Measurements from ENCODE around the gene ARHGEF7.
"Not testable (repeated sequence)": the region's sequence is repeated elsewhere in the genome, so short reads cannot be mapped to it uniquely, and the experiment has no call there.

Gene ARHGEF7

DNA sequence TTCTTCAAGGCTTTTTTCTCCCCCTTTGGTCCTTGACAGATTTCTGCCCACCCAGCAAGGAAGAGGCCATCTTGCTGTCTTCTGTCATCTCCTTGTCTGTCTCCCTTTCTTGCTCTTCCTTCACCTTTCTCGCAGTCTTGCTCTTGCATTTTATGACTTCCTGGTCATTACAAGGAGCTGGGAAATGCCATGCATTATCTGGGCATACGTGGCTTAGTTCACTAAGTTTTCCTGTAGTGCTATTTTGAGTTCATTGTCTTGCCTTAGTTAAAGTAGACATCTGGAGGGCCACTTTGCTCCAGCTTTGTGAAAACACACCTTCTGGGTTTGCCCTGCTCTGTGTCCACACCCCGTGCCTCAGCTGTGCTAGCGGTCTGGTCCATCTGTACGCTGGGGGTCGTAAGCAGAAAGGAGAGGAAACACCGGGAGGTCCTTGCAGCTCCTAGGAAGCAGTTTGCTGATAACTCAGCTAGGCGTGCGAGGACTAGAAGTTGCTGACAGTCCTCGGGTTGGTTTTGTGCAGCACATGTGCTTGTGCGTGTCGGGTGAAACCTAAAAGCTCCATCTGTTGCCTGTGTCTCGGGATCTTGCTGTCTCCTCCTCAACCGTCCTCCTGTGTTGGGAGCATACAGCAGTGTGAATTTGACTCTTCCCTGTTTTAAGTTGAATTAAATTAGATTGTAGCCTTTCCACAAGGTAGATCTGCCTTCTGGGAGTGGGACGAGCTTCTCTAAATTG, 59.4 kb downstream of the ARHGEF7 start:
- DNase-seq, result no peak

DNA sequence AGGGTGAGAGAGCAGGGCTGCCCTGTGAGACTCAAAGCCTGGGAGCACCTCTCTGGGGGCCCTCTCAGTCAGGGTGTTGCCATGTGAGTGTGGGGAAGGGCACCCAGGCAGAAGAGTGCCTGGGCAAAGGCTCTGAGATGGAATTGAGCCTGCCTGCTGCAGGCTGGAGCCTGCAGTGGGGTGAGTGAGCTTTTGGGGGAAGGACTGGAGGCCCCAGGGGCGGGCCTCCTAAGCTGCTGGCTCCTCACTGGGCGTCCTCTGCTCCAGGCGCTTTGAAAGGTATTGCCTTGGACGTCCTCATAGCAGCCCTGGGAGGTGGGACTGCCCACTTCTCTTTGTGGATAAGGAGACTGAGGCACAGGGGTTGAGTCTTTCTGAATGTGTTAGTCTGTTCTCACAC, 60.3 kb downstream of the ARHGEF7 start:
- DNase-seq, result no peak

DNA sequence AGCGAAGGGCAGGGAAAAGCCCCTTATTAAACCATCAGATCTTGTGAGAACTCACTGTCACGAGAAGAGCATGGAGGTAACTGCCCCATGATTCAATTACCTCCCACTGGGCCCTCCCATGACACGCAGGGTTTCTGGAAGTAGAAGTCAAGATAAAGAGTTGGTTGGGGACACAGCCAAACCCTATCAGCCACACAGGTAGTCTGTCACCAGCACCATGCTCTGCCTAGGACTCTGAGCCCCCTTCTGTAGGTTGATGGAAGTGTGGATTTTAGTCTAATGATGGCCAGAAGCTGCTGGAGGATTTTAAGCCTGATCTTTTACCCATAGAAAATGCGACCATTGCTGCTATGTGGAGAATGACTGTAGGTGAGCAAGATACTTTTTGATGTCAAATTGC, 60.8 kb downstream of the ARHGEF7 start:
- no peak for DNase-seq

DNA sequence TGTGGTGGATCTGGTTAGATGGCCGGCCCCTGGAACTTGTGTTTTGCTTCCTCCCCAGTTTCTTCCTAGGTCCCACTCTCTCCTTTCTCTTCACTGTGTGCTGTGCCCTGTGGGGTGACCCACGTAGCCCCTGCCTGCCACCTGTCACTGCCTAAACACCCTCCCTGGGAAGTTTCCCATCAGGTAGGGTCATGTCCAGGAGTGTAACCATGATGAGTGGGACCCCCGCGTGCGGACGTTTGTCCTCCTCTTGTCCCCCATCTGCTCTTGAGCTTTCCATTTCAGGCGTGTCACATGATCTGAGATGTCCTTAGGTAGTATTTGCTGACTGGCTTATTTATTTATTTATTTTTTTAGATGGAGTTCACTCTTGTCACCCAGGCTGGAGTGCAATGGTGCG, 61.3 kb downstream of the ARHGEF7 start:
- no peak for DNase-seq

DNA sequence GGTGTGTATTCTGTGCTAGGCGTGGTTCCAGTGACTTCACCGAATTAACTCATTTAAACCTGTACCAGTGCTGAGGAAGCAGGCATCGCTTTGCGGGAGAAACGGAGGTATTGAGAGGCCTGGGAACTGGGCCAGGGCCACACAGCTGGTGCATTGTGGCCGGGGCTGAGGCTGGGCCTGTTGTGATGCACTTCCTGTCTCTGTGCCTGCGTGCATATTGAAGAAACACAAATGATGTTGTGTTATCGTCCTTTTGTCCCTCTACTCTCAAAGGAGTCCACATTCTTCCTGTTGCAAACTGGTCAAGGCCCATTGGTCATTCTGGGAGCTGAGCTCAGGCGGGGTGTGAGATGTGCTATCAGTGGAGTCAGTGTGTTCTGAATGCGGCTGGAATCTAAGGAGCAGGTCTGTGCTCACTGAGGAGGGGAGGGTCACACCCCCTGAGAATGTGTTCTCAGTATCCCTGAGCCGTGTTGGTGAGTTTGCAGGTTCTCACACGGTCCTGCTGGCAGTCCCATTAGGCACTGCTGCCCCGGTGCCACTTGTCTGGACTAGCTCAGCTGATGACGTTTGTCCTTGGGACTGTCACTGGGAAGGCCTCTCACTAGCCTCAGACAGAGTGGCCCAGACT, 62.1 kb downstream of the ARHGEF7 start:
- DNase-seq, result peak in 1 of 2 donors; percentile 39

DNA sequence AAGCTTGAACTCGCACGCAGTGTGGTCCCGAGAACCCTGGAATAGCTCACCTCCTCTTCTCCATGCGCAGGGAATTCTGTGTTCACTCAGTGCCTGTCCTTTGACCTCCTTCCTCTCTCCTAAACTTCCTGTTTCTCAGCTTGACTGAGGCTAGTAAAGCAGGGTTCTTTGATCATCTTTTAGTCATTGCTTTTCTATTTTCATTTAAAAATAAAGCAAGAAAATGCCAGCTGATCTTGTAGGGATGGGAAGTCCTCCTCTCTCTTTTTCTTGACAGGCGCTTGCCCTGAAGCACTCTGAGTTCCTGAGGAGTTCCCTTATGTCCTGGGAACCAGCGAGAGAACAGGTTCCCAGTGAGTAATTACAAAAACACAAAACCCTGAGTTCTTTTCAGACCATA, 62.8 kb downstream of the ARHGEF7 start:
- DNase-seq, result no peak

DNA sequence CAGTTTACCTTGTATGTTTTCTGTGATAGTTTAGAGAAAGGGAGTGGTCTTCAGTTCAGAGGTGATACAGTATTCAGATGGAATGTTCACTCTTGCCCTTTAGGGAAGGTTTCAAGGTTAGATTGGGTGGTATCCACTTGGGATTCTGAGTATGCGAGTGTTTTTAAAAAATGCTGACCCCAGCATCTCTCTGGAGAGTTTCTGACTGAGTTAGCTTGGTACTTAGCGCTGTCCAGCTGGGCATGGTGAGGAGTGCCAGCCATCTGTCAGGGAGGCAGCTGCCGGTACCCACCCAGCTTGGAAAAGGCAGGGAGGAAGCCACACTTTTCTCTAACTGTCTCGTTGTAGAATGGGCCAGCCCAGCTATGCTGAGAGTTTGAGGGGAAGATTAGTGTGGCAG, 63.3 kb downstream of the ARHGEF7 start:
- no peak for DNase-seq

DNA sequence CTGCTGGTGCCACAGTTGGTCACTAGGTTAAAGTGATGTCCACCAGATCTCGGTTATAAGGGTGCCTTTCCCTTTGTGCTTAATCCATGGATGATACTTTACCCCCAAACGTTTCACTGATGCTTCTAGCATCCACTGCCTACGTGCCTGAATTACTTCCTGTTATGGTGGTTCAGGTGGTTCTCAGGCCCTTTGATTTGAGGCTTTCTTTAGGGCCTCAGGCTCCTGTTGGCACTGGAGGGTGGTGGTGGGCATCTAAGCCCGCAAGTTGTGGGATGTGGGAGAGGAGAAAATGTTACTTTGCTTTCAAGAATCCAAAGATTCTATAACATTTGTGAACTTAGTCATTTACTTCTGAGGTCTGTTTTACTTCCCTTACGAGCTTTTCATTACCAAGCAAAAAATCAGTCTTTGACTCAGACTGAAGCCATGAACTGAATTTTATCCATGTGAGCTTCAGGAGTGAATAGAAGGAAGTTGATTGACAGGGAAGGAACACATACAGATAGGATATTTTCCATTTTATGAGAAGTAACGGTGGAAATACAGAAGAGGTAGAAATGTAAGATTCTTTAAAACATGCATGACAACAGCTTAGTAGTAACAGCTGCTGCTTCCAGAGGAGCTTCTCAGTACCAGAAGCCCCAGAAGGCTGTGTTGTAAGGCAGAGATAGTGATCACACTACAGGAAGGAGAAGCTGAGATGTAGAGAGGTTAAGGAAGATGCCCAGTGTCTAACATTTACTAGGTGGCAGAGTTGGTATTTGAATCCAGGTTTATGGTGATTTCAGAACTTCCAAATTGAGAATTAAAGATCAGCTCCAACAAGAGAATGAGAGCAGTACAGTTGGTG, 65.0 kb downstream of the ARHGEF7 start:
- DNase-seq, result no peak

DNA sequence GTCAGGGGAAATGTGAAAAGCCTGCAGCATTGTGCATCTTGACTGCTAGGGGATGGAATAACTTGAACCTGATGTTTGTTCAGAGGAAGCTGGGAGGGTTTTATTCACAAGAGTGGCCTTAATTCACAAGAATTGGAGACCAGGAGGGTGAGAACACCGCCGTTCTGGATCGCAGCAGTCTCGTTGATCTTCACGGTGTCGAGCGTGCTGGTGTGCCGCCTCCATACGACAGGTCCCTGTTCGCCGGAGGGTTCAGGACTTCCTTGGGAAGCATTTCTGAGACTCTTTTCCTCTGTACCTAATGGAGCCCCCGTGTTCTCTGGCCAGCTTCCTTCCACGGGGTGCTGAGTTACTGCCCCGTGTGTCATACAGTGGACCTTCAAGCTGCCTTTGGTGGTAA, 66.9 kb downstream of the ARHGEF7 start:
- DNase-seq, result no peak

DNA sequence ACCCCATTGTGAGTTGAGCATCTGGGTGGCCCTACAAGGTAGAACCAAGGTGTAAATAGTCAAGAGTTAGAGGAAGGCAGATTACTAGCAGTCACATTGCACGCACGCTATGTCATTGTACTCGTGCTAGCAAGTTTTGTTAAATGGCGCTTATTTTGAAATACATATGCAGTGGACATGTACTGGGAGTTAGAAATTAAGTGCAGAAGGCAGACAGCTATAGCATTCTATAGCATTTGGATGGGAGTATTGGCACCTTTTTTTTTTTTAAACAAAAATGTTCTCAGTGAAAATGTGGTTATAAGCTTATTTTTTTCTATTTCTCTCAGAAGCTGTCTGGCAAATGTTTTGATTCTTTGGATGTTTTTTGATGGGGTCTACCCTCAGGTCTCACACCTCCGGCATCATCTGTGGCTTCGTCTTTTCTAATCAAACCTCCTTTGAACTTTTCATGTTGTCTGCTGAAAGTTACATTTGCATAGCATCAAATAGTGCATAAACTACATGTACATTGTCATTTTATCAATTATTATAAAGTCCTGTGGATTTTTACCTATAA, 68.1 kb downstream of the ARHGEF7 start:
- DNase-seq, result no peak

DNA sequence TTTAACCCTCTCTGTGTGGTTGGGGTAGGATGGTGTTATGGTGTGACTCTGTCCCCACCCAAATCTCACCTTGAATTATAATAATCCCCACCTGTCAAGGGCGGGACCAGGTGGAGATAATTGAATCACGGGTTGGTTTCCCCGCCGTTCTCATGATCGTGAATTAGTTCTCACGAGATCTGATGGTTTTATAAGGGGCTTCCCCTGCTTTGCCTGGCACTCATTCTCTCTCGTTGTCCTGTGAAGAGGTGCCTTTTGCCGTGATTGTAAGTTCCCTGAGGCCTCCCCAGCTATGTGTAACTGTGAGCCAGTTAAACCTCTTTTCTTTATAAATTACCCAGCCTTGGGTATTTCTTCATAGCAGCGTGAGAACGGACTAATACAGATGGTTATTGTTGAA, 68.8 kb downstream of the ARHGEF7 start:
- DNase-seq, result no peak

DNA sequence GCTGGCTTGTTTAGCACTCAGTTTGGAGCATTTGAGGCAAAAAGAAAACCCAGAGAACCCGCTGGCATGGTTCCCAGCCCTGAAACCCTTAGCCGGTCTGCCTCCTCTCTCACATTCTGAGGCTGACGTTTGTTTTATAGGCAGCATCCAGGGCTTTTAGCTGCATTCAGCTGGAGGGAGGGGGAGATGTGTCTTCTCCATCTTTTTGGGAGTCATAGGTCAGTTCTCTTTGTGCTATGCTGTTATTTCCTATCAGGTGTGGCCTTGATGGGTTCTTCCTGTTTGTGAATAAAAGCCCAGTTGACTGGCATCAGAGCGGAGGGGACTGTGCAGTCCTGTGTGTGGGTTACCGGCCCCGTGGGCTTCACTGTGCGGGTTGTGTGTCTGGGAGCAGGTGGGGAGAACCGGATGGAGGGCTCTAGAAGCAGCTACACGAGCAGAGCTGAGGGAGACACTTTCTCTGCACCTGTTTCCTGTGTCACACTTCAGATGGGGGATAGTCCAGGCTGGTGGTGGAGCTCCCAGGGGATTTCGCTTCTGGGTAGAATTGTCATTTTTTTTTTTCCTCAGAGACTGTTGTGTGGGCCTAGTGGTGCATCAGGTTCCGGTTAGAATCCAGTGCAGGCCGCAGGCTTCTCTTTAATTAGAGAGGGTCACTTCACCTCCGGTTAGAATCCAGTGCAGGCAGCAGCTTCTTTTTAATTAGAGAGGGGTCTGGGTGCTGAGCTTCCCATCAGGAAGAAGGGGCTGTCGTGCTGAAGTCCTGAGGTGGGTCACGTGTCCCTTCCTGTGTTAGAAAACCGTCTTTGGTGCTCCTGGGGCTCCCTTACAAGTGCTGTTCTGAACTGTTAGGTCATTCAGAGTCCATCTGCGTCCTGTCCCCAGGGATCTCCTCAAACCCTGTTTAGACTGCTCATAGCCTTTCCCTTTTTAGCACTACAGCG, 69.6 kb downstream of the ARHGEF7 start:
- DNase-seq, result peak; percentile 15 to 40

DNA sequence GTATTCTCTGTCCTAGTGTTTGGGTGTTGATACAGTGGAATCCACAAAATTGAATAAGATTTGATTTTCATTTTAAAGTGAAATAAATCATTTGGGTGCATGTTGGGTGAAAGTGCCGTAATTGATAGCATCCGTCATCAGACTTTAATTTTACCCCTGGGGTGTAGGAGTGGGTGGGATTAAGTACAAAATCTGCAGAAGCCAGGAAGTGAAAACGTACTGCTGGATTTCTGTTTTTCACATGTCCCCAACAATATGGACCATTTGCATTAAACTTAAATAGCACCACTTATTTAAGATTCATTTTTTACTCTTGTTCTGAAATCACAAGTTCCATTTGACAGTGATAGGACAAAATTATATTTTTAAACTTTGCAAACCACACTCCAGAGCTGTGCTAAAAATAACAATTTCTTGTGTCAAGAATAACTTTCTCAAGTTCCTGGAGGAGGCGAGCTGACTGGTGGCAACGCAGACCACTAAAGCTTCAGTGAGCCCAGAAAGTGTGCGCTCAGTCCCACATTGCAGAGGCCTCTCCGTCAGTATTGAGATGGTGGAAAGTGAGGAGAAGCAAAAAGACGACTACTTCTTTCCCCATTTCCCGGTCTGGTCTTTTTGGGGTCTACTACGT, 71.3 kb downstream of the ARHGEF7 start:
- DNase-seq, result no peak

DNA sequence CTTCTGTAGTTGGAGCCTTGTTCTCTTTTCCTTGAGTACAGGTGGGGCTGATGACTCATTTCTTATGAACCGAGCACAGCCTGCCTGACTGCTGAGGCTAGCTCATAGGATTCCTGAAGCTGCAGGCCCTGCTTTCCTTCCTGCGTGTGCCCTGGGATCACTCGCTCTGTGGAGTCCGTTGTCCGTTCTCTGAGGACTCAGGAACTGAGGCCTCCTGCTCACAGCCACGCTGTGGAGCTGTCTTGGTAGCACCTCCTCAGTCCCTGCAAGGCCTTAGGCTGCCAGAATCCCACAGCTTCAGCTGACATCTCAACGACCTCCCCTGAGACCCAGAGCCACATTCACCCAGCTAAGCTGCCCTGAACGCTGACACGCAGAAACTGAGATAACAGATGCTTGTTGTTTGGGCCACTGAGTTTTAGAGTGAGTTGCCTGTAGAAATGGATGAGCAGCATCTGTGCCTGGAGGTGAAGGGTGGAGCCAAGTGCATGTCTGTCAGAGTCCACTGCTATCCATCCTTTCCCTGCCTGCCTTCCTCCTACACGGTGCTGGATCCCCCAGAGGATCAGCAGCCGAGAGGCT, 72.9 kb downstream of the ARHGEF7 start:
- DNase-seq, result no peak

DNA sequence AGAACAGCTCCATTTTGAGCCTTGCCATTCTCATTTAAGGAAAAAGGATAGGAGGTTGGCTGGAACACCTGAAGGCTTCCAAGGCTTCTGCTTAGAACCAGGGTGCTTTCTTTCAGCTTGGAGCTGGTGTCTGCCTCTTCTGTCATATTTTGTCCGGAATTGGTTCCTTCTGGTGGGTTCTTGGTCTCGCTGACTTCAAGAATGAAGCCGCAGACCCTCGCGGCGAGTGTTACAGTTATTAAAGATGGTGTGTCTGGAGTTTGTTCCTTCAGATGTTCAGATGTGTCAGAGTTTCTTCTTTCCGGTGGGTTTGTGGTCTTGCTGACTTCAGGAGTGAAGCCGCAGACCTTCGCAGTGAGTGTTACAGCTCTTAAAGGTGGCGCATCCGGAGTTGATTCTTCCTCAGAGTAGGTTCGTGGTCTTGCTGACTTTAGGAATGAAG, 74.0 kb downstream of the ARHGEF7 start:
- DNase-seq, result peak; percentile 45 to 49

DNA sequence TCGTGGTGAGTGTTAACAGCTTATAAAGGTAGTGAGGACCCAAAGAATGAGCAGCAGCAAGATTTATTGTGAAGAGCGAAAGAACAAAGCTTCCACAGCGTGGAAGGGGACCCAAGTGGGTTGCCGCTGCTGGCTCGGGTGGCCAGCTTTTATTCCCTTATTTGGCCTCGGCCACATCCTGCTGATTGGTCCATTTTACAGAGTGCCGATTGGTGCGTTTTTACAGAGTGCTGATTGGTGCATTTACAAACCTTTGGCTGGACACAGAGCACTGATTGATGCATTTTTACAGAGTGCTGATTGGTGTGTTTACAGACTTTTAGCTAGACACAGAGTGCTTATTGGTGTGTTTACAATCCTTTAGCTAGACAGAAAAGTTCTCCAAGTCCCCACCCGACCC, 74.4 kb downstream of the ARHGEF7 start:
- not testable (repeated sequence) for DNase-seq

DNA sequence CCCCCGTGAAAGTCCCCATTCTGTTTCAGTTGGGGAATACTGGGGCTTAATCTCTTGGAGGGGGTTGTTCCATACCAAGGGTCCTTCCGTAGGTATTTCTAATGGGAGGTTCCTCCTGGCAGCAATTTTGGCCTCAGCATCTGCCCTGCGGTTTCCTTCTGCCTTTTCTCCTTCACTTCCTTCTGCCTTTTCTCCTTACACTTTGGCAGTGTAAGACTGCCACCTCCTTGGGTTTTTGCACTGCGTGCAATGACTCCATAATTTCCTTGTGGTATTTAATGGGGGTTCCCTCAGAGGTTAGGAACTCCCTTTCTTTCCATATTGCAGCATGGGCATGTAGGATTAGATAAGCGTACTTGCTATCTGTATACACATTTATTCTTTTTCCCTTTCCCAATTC, 78.1 kb downstream of the ARHGEF7 start:
- not testable (repeated sequence) for DNase-seq

DNA sequence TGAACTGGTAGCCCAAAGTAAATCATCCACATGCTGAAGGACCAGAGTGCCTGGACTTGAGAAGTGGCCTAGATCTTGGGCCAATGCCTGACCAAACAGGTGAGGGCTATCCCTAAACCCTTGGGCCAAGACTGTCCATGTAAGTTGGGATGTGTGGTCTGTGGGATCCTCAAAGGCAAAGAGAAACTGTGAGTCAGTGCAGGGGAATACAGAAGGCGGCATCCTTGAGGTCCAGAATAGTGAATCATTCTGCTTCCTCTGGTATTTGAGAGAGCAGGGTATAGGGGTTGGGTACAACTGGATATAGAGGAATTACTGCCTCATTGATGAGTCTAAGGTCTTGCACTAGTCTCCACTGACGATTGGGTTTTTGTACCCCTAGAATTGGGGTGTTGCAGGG, 79.5 kb downstream of the ARHGEF7 start:
- not testable (repeated sequence) for DNase-seq

DNA sequence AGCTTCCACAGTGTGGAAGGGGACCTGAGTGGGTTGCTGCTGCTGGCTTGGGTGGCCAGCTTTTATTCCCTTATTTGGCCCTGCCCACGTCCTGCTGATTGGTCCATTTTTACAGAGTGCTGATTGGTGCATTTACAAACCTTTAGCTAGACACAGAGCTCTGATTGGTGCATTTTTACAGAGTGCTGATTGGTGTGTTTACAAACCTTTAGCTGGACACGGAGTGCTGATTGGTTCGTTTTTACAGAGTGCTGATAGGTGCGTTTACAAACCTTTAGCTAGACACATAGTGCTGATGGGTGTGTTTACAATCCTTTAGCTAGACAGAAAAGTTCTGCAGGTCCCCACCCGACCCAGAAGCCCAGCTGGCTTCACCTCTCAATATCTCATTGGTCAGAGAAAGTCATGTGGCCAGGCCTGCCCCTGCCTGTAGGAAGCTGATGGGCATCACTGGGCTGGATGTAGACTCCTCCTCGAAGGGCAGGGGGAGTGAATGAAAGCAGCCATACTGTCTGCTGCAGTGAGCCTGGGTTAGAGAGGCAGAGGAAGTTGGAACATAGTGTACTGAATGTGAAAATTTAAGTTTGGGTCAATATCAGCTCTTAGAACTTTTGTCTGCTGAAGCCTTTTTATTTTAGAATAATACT, 83.7 kb downstream of the ARHGEF7 start:
- not testable (repeated sequence) for DNase-seq

DNA sequence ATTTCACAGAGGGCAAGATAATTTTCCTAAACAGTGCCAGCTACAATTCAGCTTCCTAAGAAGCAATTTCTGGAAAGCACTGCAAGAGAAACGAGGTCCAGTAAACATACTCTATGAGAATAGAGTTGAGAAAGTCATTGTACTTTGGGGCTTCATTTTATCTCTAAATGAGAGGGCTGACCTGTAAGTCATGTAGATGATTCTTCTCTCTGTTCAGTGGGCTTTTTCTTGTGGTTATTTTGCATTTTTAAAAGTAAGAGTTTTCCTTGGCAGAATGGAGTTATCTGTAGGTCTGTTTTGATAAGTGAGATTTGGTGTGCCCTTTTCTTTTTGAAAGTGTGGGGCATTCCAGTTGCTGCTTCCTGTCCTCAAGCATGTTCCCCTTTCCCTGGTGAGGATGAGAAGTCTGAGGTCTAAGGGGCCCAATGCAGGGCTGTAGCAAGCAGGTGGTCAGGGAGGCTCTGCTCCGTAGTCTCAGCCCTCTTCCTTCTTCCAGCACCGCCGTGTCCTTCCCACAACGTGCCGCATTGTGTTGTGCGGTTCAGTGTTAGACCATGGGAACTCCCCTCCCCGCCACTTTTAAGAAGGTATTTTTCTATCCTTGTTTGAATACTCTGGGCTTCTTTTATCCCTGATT, 86.3 kb downstream of the ARHGEF7 start:
- no peak for DNase-seq

All from stimulated activated CD4-positive, alpha-beta T cell treated with anti-CD3 and anti-CD28 coated beads, Interleukin-2, amount 100 ng/mL, for 24 hours (primary cell).